PC-9 (cell line): Measurements from ENCODE around the gene ZDHHC14. TPM values are rescaled to one million over a fixed set of nuclear protein-coding genes. Genes with fewer than 3 reads are reported as not detected.

ENCODE experiments used
- BruUV-seq: library from RNA; stranded (reverse); fragments of 400-500 nt; replicated peaks from 2 replicates; lab custom pipeline; 2021; lab: Mats Ljungman, UMichigan
- CTCF ChIA-PET: fragments of 300-600 bp; sonication (Branson Sonifier 250); formaldehyde crosslinking; loops from one replicate; lab custom pipeline; 2022; ENCODE audit warnings: antibody characterized with exemption; lab: Charles Lee
- POLR2A ChIA-PET: fragments of 300-600 bp; sonication (Branson Sonifier 250); formaldehyde crosslinking; loops from one replicate; lab custom pipeline; 2022; ENCODE audit warnings: antibody characterized with exemption; ENCODE audit not compliant: unreplicated experiment; lab: Charles Lee
- DNase-seq, 2 experiments: peaks; one replicate each; pipeline versions ENCODE4 v3.0.0 to v3.0.0-alpha.2; 2015 to 2022; ENCODE audit warnings: mixed read lengths in 1 of 2
- H2AFZ ChIP-seq: fragments of 200-600 bp; sonication (generic); 2 replicates; pipeline ENCODE4 v1.8.1; 2017; ENCODE audit warnings: antibody characterized with exemption
- H3F3A ChIP-seq: fragments of 200-600 bp; sonication (generic); 2 replicates; pipeline ENCODE4 v1.8.1; 2017; ENCODE audit warnings: antibody characterized with exemption, mild to moderate bottlenecking, low read depth; ENCODE audit not compliant: insufficient read depth
- H3K27ac ChIP-seq: fragments of 200-600 bp; sonication (generic); 2 replicates; pipeline ENCODE4 v1.6.1; 2016; ENCODE audit warnings: mixed run types
- H3K27me3 ChIP-seq: fragments of 200-600 bp; sonication (generic); 2 replicates; pipeline ENCODE4 v1.6.1; 2016; ENCODE audit warnings: low read depth, mixed run types; ENCODE audit not compliant: insufficient read depth
- H3K36me3 ChIP-seq: fragments of 200-600 bp; sonication (generic); 2 replicates; pipeline ENCODE4 v1.6.1; 2016; ENCODE audit warnings: low read depth, mixed run types
- H3K4me1 ChIP-seq: fragments of 200-600 bp; sonication (generic); replicated peaks from 2 replicates; pipeline ENCODE4 v1.6.1; 2016; ENCODE audit warnings: mixed run types; ENCODE audit not compliant: insufficient read depth
- H3K4me2 ChIP-seq: fragments of 200-600 bp; sonication (generic); 2 replicates; pipeline ENCODE4 v1.6.1; 2017; ENCODE audit warnings: mixed run types
- H3K4me3 ChIP-seq: fragments of 200-600 bp; sonication (generic); 2 replicates; pipeline ENCODE4 v1.6.1; 2016; ENCODE audit warnings: mixed run types
- H3K79me2 ChIP-seq: fragments of 200-600 bp; sonication (generic); 2 replicates; pipeline ENCODE4 v1.6.1; 2017; ENCODE audit warnings: low read depth, mixed run types
- H3K9me2 ChIP-seq: fragments of 200-600 bp; sonication (generic); 2 replicates; pipeline ENCODE4 v1.8.1; 2017; ENCODE audit warnings: mild to moderate bottlenecking; ENCODE audit not compliant: insufficient read depth
- H3K9me3 ChIP-seq: fragments of 200-600 bp; sonication (generic); 2 replicates; pipeline ENCODE4 v1.8.1; 2016; ENCODE audit warnings: low read depth; ENCODE audit not compliant: insufficient read depth
- H4K20me1 ChIP-seq: fragments of 200-600 bp; sonication (generic); 2 replicates; pipeline ENCODE4 v1.8.1; 2017; ENCODE audit not compliant: insufficient read depth
- EZH2 ChIP-seq: fragments of 200-600 bp; sonication (generic); IDR thresholded peaks from 2 replicates; pipeline ENCODE4 v1.8.0; 2017; ENCODE audit warnings: antibody characterized with exemption, low read depth
- intact Hi-C: fragments of 100-400 bp; cut with micrococcal nuclease; formaldehyde crosslinking; loops from one replicate; pipeline ENCODE4 v1.10.0; 2022; ENCODE audit not compliant: unreplicated experiment
- total RNA-seq: library from RNA; stranded (reverse); gene quantifications from 2 replicates; pipeline ENCODE4 v1.2.3, GENCODE V29; 2021
- TF ChIP-seq, protein P1 (sequence below): fragments of 200-600 bp; sonication (generic); conservative IDR thresholded peaks from 2 replicates; pipeline ENCODE4 v1.6.1; 2017; ENCODE audit warnings: mixed run types, antibody characterized with exemption, mild to moderate bottlenecking, moderate library complexity

Gene ZDHHC14
- total RNA-seq, 1 experiment from 2014 or later = 5.6 TPM

- H3K4me2 ChIP-seq = no peak overlapping the region
Measured at GRCh38 chr6:157629220-157629619, 248.2 kb downstream of the ZDHHC14 start.

DNA sequence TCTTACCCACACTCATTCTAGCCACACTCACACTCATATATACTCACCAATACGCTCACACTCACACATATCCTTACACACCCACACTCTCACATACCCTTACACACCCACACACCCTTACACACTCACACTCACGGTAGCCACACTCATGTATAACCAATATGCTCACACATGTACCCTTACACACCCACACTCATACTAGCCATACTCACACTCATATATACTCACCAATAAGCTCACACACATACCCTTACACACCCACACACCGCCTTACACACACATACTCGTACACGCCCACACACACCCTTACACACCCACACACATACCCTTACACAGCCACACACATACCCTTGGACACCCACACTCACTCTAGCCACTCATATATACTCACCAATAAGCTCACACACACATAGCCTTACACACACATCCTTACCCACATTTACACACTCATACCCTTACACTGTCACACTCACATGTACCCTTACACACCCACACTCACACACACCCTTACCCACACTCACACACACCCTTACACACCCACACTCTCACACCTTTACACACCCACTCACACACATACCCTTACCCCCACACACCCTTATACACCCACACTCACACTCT, 249.6 kb downstream of the ZDHHC14 start:
- BruUV-seq = no TSS peak
- Histone ChIP-seq H3K4me2 (no peak overlapping the region), H3K4me1 (no peaks in the 10 kb centered on the region), H3K36me3 (no peaks in the 10 kb centered on the region), H3K9me2 (no peaks in the 10 kb centered on the region), H3K27me3 (no peaks in the 10 kb centered on the region), H2AFZ (no peak overlapping the region), H4K20me1 (no peaks in the 10 kb centered on the region), H3K4me3 (no peak overlapping the region), H3K27ac (no peak overlapping the region), H3K9me3 (no peaks in the 10 kb centered on the region), H3F3A (no peaks in the 10 kb centered on the region), H3K79me2 (no peaks in the 10 kb centered on the region)
- ChIA-PET CTCF (no interaction called here), POLR2A (no interaction called here)
- intact Hi-C loops = no loop called here
- TF ChIP-seq, protein P1, sequence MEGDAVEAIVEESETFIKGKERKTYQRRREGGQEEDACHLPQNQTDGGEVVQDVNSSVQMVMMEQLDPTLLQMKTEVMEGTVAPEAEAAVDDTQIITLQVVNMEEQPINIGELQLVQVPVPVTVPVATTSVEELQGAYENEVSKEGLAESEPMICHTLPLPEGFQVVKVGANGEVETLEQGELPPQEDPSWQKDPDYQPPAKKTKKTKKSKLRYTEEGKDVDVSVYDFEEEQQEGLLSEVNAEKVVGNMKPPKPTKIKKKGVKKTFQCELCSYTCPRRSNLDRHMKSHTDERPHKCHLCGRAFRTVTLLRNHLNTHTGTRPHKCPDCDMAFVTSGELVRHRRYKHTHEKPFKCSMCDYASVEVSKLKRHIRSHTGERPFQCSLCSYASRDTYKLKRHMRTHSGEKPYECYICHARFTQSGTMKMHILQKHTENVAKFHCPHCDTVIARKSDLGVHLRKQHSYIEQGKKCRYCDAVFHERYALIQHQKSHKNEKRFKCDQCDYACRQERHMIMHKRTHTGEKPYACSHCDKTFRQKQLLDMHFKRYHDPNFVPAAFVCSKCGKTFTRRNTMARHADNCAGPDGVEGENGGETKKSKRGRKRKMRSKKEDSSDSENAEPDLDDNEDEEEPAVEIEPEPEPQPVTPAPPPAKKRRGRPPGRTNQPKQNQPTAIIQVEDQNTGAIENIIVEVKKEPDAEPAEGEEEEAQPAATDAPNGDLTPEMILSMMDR = no peak
- TF ChIP-seq EZH2 = no peak
- DNase-seq = no peak

More at GRCh38 chr6:157629220-157629619, 248.2 kb downstream of the ZDHHC14 start:
- no peak for DNase-seq
- ChIA-PET POLR2A (no interaction called here), CTCF (no interaction called here)
- H3K4me1 ChIP-seq = no peaks in the 10 kb centered on the region
- H3K4me3 ChIP-seq = no peak overlapping the region
- intact Hi-C loops = no loop called here
- no peaks in the 10 kb centered on the region for H3F3A ChIP-seq
- no peaks in the 10 kb centered on the region for H3K9me2 ChIP-seq
- H2AFZ ChIP-seq = no peak overlapping the region
- no peaks in the 10 kb centered on the region for H3K27me3 ChIP-seq
- no peaks in the 10 kb centered on the region for H3K79me2 ChIP-seq
- BruUV-seq = no TSS peak
- H3K36me3 ChIP-seq = no peaks in the 10 kb centered on the region
- H4K20me1 ChIP-seq = no peaks in the 10 kb centered on the region
- no peak overlapping the region for H3K27ac ChIP-seq
- no peaks in the 10 kb centered on the region for H3K9me3 ChIP-seq
- TF ChIP-seq, protein P1 = no peak
- no peak for TF ChIP-seq EZH2

GRCh38 chr6:157631412-157631811, 250.4 kb downstream of the ZDHHC14 start:
- Histone ChIP-seq H3K9me3 (no peaks in the 10 kb centered on the region), H4K20me1 (no peaks in the 10 kb centered on the region), H3K36me3 (no peaks in the 10 kb centered on the region), H2AFZ (no peak overlapping the region), H3K27ac (no peak overlapping the region), H3K9me2 (no peaks in the 10 kb centered on the region), H3K27me3 (no peaks in the 10 kb centered on the region), H3K4me2 (no peak overlapping the region), H3K79me2 (no peaks in the 10 kb centered on the region), H3K4me1 (no peaks in the 10 kb centered on the region), H3F3A (no peaks in the 10 kb centered on the region), H3K4me3 (no peak overlapping the region)
- no peak for DNase-seq
- no TSS peak for BruUV-seq
- POLR2A ChIA-PET = no interaction called here
- no peak for TF ChIP-seq EZH2
- TF ChIP-seq, protein P1 = no peak
- intact Hi-C loops = no loop called here
- CTCF ChIA-PET = no interaction called here
